Suprapubic skin (tissue), 4 donors: ENCODE data around the gene MYL11. TPM values are rescaled to one million over a fixed set of nuclear protein-coding genes. Genes with fewer than 3 reads are reported as not detected.
A peak's percentile ranks its signal among the peaks of the same experiment; 100 is the strongest.
"Not testable (repeated sequence)": the region's sequence is repeated elsewhere in the genome, so short reads cannot be mapped to it uniquely, and the experiment has no call there.

ENCODE experiments used
- DNase-seq, 2 donors: peaks; one replicate each; pipeline ENCODE4 v3.0.0-alpha.2; 2019; ENCODE audit warnings: low spot score in 2 of 2
- H3K27ac ChIP-seq: fragments of 200-600 bp; sonication (generic); one replicate; pipeline ENCODE4 v1.5.1; 2019
- H3K27me3 ChIP-seq: fragments of 200-600 bp; sonication (generic); one replicate; pipeline ENCODE4 v1.5.1; 2019
- H3K36me3 ChIP-seq: fragments of 200-600 bp; sonication (generic); one replicate; pipeline ENCODE4 v1.5.1; 2019
- H3K4me1 ChIP-seq: fragments of 200-600 bp; sonication (generic); one replicate; pipeline ENCODE4 v1.5.1; 2019
- H3K4me3 ChIP-seq: fragments of 200-600 bp; sonication (generic); one replicate; pipeline ENCODE4 v1.5.1; 2019; ENCODE audit warnings: mild to moderate bottlenecking
- H3K9me3 ChIP-seq: fragments of 200-600 bp; sonication (generic); one replicate; pipeline ENCODE4 v1.5.1; 2019
- EP300 ChIP-seq: sonication (generic); formaldehyde crosslinking; IDR thresholded peaks from one replicate; pipeline ENCODE4 v1.6.1; 2017; ENCODE audit warnings: antibody characterized with exemption
- POLR2A ChIP-seq, 2 donors: fragments of 450-650 bp; IDR thresholded peaks; one replicate each; pipeline ENCODE4 v1.6.1; 2017; ENCODE audit warnings: antibody characterized with exemption in 2 of 2, mild to moderate bottlenecking in 2 of 2, moderate library complexity in 2 of 2
- POLR2AphosphoS5 ChIP-seq, 3 donors: sonication (generic); formaldehyde crosslinking; IDR thresholded peaks; one replicate each; pipeline ENCODE4 v1.6.1; 2017; ENCODE audit warnings: antibody characterized with exemption in 3 of 3
- WGBS: methylation state at CpG from one replicate; pipeline ENCODE4 v1.1.5; 2018; 5-methylcytosine and 5-hydroxymethylcytosine counted together
- total RNA-seq, 4 donors: library from RNA; depleted of rRNA; stranded (reverse); fragments of >200 nt; gene quantifications; one replicate each; pipeline ENCODE4 v1.1.0, GENCODE V29; 2016
- TF ChIP-seq, protein P1 (sequence below), 2 donors: fragments of 200-600 bp in 1 of 2; fragments of 450-650 bp in 1 of 2; sonication (generic) in 1 of 2; IDR thresholded peaks; one replicate each; pipeline ENCODE4 v1.5.1; 2016 to 2019; ENCODE audit warnings: antibody characterized with exemption in 2 of 2, mild to moderate bottlenecking in 1 of 2, moderate library complexity in 1 of 2

The MYL11 gene
- total RNA-seq, 4 donors from 2014 or later, result not detected

- Histone ChIP-seq H3K36me3 (no peaks in the 10 kb centered on the region), H3K27me3 (no peaks in the 10 kb centered on the region), H3K4me3 (no peak overlapping the region), H3K9me3 (no peaks in the 10 kb centered on the region), H3K27ac (no peak overlapping the region), H3K4me1 (no peaks in the 10 kb centered on the region)
- no peak for DNase-seq
- 90% methylated on average over 27 of the region's 32 CpGs for WGBS
- TF ChIP-seq POLR2A (IDR thresholded peaks at IDR 0.05), result no peak
- no peak for TF ChIP-seq EP300
- TF ChIP-seq, protein P1, sequence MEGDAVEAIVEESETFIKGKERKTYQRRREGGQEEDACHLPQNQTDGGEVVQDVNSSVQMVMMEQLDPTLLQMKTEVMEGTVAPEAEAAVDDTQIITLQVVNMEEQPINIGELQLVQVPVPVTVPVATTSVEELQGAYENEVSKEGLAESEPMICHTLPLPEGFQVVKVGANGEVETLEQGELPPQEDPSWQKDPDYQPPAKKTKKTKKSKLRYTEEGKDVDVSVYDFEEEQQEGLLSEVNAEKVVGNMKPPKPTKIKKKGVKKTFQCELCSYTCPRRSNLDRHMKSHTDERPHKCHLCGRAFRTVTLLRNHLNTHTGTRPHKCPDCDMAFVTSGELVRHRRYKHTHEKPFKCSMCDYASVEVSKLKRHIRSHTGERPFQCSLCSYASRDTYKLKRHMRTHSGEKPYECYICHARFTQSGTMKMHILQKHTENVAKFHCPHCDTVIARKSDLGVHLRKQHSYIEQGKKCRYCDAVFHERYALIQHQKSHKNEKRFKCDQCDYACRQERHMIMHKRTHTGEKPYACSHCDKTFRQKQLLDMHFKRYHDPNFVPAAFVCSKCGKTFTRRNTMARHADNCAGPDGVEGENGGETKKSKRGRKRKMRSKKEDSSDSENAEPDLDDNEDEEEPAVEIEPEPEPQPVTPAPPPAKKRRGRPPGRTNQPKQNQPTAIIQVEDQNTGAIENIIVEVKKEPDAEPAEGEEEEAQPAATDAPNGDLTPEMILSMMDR (IDR thresholded peaks at IDR 0.05), result no peak
- TF ChIP-seq POLR2AphosphoS5 (IDR thresholded peaks at IDR 0.05), result no peak
Observed at GRCh38 chr16:30342751-30343490, 31.7 kb upstream of the MYL11 start.

DNA sequence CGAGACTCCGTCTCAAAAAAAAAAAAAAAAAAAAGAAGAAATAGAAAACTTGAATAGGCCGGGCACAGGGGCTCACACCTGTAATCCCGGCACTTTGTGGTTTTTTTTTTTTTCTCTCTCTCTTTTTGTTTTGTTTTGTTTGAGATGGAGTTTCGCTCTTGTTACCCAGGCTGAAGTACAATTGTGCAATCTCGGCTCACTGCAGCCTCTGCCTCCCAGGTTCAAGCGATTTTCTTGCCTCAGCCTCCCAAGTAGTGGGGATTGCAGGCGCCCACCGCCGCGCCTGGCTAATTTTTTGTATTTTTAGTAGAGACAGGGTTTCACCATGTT is 31.1 kb upstream of the MYL11 start:
- H3K4me1 ChIP-seq, H3K27me3 ChIP-seq, DNase-seq, H3K4me3 ChIP-seq, H3K9me3 ChIP-seq, H3K27ac ChIP-seq, H3K36me3 ChIP-seq: not testable (repeated sequence)
- WGBS, result 96% methylated on average over 11 of the region's 11 CpGs

GRCh38 chr16:30346286-30346685 is 28.3 kb upstream of the MYL11 start:
- Histone ChIP-seq H3K4me1 (no peaks in the 10 kb centered on the region), H3K4me3 (no peak overlapping the region), H3K27ac (no peak overlapping the region), H3K36me3 (peaks cover 13% of the 10 kb centered on the region), H3K27me3 (no peaks in the 10 kb centered on the region), H3K9me3 (no peaks in the 10 kb centered on the region)
- peak in 1 of 2 donors; percentile 25 for DNase-seq
- no peak for TF ChIP-seq POLR2A (IDR thresholded peaks at IDR 0.05)
- TF ChIP-seq, protein P1 (IDR thresholded peaks at IDR 0.05), result no peak
- TF ChIP-seq POLR2AphosphoS5 (IDR thresholded peaks at IDR 0.05), result no peak
- TF ChIP-seq EP300, result no peak
- WGBS, result 97% methylated on average over 3 of the region's 3 CpGs

DNA sequence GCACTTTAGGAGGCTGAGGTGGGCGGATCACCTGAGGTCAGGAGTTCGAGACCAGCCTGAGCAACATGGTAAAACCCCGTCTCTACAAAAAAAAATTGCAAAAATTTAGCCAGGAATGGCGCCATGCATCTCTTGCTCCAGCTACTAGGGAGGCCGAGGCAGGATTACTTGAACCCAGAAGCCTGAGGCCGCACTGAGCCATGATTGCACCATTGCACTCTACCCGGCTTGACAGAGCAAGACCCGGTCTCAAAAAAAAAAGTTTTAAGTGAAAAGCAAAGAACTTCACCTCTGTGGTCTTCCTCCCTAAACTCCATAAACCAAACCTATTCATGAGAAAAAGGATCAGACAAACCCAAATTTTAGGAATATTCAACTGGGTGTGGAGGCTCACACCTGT is 26.5 kb upstream of the MYL11 start:
- 99% methylated on average over 8 of the region's 8 CpGs for WGBS
- Histone ChIP-seq H3K4me1 (peaks cover 16% of the 10 kb centered on the region), H3K27me3 (no peaks in the 10 kb centered on the region), H3K9me3 (no peaks in the 10 kb centered on the region), H3K36me3 (peaks cover 24% of the 10 kb centered on the region), H3K4me3 (no peak overlapping the region), H3K27ac (no peak overlapping the region)
- DNase-seq, result peak in 1 of 2 donors; percentile 31
- TF ChIP-seq POLR2A (IDR thresholded peaks at IDR 0.05) (no peak), EP300 (no peak), POLR2AphosphoS5 (IDR thresholded peaks at IDR 0.05) (no peak)
- TF ChIP-seq, protein P1 (IDR thresholded peaks at IDR 0.05), result no peak

- Histone ChIP-seq H3K36me3 (peaks cover 28% of the 10 kb centered on the region), H3K4me3 (no peak overlapping the region), H3K27ac (no peak overlapping the region), H3K9me3 (no peaks in the 10 kb centered on the region), H3K4me1 (peaks cover 24% of the 10 kb centered on the region), H3K27me3 (no peaks in the 10 kb centered on the region)
- WGBS, result 85% methylated on average over 7 of the region's 7 CpGs
- DNase-seq, result peak in 1 of 2 donors; percentile 9
- TF ChIP-seq EP300 (no peak), POLR2AphosphoS5 (IDR thresholded peaks at IDR 0.05) (no peak), POLR2A (IDR thresholded peaks at IDR 0.05) (no peak)
- TF ChIP-seq, protein P1 (IDR thresholded peaks at IDR 0.05), result no peak
Observed at GRCh38 chr16:30348929-30349328, 25.7 kb upstream of the MYL11 start.

GRCh38 chr16:30349675-30350074 is 24.9 kb upstream of the MYL11 start:
- TF ChIP-seq POLR2A (IDR thresholded peaks at IDR 0.05) (no peak), POLR2AphosphoS5 (IDR thresholded peaks at IDR 0.05) (no peak), EP300 (no peak)
- TF ChIP-seq, protein P1 (IDR thresholded peaks at IDR 0.05), result no peak

More at GRCh38 chr16:30349675-30350074, 24.9 kb upstream of the MYL11 start:
- DNase-seq, result peak; percentile 24 to 49
- WGBS, result 81% methylated on average over 3 of the region's 3 CpGs
- Histone ChIP-seq H3K4me1 (peaks cover 31% of the 10 kb centered on the region), H3K36me3 (peaks cover 28% of the 10 kb centered on the region), H3K9me3 (no peaks in the 10 kb centered on the region), H3K27me3 (no peaks in the 10 kb centered on the region), H3K4me3 (no peak overlapping the region), H3K27ac (no peak overlapping the region)
